ENCODE measurements around the gene KLHL29.

KLHL29 gene

DNA sequence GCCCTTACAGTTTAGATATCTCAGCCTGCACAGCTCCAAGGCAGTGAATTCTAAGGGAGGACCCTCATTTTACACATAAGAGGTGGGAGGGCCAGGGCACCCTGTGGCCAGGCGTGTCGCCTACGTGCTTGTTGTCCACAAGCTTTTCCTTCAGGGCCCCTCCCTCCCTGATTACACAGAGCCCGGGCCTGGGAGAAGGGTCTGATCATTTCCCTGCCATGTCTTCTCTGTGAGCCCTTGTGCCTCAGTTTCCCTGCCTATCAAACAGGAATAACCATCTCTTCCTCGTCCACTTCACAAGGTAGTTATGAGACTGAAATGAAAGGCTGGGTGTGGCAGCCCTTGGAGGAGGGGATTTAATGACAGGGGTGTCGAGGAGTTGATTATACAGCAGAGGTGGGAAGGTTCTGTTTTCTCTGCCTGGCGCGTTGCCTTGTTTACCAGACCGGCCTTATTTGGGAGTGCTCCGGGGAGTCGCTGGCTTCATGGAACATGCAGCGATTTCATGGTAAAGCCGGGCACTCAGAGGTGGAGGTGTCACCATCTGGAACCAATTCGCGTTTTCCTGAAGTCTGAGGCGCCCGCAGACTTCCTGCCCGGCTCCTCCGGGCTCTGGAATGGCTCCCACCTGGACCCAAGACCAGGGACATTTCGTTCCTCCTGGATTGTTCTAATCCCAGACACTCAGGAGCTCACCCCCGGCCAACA lies 208.9 kb downstream of the KLHL29 start:
- DNase-seq (ENCODE audit: low spot score), result no peak

DNA sequence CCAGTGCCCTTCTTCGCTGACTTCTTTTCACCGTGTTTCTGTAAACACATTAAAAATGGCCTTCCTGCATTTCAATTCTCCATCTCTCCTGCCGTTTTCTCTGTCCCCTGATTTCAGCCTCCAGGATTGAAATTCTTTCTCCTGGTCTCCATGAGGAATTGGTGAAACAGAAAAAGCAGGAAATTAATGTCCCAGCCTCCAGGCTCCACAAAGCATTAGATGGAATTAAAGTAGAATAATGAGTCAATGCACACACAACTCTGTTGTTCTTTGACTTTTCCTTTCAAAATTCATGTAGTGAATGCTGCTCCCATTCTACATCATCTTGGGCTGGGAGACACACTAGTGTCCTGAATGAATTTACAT lies 209.5 kb downstream of the KLHL29 start:
- no peak for DNase-seq (ENCODE audit: low spot score)

DNA sequence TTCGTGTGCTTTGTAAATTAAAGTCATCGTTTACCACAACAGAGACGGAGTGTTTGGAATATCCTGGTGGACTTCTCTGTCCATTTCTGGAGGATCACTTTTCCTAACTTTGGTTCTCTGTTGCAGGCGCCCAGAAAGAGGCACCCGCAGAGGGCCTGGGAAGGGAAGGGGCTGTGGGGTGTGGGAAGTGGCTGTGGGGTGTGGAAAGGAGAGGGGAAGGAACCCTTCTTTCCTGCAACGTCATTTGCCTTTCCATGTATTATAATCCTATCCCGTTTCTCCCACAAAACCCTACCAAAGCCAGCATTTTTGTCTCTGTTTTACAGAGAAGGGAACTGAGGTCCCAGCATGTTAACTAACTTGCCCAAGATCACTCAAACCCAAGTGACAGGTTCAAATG lies 210.0 kb downstream of the KLHL29 start:
- DNase-seq (ENCODE audit: low spot score), result no peak

DNA sequence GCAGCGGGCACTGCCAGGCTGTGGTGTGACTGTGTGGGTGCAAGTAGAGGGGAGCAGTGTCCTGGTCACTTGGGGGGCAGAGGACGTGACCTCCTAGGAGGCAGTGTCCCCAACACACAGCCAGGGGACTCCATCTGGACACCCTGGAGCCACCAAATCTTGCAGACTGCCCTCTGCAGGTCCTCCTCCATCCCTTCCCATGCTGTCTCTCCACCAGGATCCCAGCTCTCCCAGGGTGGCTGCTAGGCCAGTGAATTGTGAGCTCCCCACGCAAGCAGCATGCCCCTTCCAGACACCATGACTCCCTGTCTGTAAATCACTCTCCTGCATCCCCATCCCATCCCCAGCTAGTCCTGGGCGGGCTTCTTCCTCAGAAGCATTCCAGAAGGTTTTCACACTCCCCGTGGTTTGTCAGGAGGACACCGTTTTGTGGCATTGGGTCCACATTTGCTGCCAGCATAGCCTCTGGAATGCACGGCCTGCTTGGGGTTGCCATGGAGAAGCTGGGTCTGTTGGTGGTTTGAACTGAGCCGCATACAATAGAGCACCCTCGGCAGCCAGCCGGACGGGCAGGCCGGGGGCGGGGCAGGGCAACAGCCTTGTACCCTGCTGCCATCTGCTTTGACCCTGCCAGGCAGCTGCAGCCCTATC lies 210.7 kb downstream of the KLHL29 start:
- DNase-seq (ENCODE audit: low spot score), result peak; percentile 79

DNA sequence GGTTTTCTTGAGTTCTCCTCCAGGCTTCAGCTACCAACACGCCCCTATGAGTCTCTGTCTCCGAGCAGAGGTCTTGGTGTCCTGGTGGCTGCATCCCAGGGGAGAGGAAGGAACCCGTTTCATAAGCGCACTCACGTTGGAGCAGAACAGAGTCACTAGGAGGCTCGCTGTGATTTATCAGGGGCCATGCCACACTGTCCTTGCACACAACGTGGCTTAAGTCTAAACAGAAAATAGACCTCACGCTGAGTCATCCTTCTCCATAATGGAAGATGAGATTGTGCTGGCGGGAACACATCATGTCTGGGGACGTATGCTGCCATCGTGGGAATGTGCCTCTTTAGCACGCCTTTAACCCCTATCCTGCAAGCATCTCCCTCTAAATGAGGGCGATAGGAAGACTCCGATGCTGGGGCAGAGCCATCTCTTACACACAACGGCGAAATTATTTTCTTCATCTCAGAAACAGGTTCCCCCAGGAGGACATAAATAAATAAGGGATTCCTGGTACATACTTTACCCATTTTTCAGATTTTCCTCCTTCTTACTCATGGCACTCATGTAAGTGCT lies 211.4 kb downstream of the KLHL29 start:
- peak; percentile 39 for DNase-seq (ENCODE audit: low spot score)

DNA sequence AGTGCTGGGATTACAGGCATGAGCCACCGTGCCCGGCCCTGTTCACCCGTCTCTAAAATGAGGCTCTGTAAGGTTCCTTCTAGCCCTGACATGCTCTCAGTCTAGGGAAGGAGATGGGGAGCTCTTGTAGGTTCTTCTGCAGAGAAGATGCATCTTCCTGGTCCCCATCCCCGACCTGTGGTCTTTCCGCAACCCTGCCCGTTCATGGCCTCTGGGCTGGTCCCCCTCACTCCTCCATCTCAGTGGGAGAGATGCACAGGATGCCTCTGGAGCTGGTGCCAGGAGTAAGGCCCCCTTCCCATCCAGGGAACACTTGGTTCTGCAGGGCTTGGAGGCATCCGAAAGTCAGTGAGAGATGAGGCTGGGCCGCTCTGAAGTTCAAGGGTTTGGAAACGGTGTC lies 212.7 kb downstream of the KLHL29 start:
- no peak for DNase-seq (ENCODE audit: low spot score)

DNA sequence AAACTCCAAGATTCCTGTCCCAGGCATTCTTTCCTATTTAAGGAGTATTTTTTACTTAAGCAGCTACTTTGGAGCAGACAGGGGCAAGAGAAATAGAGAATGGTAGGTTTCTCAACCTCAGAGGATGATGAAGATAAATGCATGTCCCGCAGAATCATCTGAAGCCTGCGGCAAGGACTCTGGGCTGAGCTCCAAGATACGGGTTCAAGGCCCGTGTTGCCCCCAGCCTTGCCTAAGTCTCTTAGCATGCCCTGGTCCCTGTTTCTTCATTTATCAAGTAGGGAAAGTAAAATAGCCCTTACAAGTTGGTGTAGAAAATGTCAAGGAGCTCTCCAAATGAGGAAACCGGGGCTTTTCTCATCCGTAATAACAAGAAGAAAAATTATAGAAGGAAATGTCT lies 214.0 kb downstream of the KLHL29 start:
- no peak for DNase-seq (ENCODE audit: low spot score)

DNA sequence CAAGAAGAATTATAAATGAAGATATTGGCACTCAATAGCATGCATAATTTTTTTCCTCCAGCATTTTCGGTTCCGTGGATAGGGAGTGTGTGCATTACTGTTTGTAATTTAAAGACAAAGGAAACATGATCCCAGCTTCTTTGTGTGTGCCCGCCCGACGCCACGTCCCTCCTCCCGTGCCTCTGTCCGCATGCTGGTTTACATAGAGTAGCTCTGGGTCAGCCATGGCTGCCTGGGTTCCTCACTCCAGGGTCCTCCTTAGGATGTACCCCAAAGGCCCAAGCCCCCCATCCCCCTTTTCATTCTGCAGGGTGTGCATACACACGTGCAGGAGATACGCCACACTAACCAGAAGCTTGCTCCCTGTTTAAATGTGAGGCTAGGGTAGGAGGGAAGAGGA lies 214.7 kb downstream of the KLHL29 start:
- no peak for DNase-seq (ENCODE audit: low spot score)

DNA sequence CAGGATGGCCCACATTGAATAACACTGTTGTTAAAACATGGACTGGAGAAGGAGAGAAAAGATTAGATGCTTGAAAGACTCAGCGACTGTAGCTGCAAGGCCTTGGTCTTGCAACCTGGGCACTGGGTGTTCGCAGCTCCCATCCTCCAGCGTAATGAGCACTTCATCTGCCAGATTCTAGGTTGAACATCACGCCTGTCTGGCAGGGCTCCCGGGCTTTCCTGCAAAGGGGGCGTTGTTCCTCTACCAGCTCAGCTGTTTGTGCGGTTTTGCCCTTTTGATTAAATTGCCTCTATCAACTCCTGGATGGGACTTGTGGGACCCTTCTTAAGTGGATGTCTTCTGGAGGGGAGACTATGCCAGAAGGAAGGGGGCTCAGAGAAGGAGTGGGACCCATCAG lies 215.4 kb downstream of the KLHL29 start:
- DNase-seq (ENCODE audit: low spot score), result peak; percentile 61

DNA sequence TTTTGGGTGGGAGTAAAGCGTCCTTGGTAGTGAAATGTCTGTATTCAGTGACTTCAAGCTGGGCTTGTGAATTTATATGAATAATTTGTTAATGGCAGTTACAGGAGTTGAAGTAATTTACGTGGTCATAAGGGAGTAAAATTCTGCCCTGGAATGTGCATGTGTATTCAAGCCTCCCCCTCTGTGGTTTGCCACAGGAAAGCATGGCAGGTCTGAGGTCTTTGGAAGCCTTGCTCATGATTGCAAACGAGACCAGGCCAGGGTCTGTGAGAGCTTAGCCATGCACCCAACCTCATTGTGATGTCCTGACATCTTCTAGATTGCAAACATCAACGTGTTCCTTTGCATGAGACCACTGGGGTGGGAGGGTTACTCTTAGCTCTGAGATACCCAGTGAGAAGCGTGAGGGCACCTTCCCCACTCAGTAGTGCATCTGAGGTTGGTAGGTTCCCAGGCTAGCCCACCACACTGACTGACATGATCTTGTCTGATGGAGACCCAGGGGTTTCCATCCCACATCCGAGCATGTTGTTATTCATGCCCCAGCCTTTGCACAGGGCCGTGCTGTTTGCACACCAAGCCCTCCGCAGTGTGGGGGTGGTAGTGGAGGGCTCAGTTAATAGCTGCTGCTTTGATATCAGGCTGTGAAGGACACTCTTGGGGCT lies 216.5 kb downstream of the KLHL29 start:
- no peak for DNase-seq (ENCODE audit: low spot score)

DNA sequence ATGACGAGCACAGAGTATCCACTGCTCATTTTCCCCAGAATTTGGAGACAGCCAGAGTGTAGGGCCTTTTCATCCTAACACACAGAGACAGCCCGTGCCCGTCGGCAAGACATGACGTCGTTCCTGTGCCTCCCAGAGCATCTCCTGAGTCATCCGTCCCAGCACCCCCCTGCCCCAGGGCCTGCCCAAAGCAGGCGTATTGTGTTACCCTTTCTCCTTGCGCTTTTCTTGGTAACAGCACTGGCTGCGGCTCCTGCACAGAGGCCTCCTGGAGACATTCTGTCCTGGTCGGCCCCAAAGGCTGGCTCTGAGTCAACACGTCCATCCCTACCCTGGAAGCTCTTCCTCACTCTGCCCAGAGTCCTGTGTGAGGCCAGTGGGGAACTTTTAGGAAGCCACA lies 217.1 kb downstream of the KLHL29 start:
- DNase-seq (ENCODE audit: low spot score), result no peak

DNA sequence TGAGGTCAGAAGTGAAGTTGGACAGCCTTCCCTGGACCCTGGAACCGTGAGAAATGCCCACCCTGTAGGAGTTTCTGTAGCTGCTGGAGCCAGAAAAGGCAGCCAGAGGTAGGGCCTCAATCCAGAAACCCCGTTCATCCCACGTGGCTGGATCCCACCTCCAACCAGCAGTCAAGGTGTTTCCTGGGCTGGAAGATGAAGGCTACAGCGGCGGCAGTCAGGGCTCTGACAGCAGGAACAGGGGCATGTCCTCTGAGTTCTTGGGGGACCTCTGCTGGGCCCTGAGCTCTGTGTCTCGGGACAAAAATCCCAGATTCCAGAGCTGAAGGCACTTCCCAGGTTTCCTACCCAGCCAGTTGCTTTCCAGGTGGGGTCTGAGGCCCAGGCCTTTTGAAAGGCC lies 218.2 kb downstream of the KLHL29 start:
- no peak for DNase-seq (ENCODE audit: low spot score)

DNA sequence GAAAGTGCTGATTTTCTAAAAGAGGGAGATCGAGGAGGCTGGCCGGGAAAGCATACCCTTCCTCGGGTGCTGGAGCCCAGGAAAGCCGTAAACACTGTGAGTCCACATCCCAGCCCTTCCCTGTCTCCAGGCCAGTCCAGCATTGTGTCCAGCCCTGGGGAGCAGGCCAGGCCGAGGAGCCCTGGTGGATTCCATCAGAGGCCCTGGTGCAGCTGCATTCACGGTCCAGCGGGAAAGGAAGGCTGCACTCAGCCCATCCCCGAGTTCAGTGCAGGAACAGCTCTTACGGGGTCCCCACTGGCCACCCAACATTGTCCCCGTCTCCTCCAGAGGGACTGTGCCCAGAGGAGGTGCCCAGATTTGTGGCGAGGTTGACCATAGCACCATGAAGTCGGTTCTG lies 218.6 kb downstream of the KLHL29 start:
- DNase-seq (ENCODE audit: low spot score), result no peak

DNA sequence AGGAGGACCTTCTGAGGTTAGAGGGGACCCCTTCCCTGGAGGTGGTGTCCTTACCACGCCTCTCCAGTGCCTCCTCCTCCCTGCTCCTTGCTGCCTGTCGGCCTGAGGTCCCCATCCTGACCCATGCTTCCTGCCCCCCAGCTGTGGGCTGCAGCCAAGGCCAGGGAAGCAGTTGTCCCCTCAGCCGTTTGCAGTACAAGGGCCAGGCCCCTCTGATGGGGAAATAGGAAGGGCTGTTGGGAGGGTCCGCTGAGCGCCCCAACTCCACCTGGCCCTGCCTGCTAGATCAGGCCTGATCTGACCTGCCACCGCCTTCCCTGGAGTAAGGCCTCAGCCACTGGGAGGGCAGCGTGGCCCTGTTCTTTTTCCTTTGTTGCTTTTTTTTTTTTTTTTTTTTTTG lies 219.8 kb downstream of the KLHL29 start:
- no peak for DNase-seq (ENCODE audit: low spot score)

DNA sequence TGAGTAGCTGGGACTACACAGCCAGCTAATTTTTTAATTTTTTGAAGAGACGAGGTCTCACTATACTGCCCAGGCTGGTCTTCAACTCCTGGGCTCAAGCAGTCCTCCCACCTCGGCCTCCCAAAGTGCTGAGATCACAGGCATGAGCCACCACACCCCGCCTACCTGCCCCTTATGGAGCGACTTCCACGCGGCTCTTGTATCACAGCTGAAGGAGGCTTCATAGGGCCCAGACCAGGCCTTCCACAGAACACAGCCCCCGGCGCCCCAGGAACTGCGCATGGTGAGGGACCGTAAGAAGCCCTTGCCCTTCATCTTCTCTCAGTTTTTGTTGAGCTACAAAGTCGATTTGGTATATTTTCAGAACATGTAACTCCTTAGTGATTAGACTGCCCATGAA lies 220.3 kb downstream of the KLHL29 start:
- DNase-seq (ENCODE audit: low spot score), result no peak

DNA sequence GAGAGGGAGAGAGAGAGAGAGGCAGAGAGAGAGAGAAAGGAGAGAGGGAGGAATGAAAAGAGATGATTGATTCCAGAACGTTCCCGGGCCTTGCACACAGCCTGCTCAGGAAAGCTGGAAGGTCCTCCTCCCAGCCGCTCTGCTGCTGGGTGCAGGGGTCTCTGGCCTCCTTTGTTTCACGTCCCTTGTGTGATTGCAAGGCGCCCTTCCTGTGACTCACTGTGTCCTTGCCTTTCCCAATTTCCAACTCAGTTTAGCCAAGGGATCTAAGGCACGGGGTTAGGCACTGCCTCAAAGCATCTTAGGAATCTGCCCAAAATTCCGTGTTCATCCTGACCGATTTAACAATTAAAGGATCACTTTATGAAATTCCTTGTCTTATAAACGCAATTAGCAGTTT lies 221.2 kb downstream of the KLHL29 start:
- no peak for DNase-seq (ENCODE audit: low spot score)

DNA sequence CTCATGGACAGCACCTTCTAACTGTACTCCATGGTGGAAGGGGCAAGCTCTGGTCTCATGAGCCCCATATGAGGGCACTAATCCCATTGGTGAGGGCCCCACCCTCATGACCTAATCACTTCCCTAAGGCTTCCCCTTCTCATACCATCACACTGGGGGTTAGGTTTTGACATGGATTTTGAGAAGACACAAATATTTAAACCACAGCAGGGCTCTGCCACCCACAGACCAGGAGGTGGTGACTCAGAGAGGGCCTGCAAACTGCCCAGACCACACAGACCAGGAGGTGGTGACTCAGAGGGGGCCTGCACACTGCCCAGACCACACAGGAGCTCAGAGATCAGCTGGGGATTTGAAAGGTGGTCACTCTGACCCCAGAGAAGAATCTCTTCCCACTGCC lies 222.0 kb downstream of the KLHL29 start:
- no peak for DNase-seq (ENCODE audit: low spot score)

DNA sequence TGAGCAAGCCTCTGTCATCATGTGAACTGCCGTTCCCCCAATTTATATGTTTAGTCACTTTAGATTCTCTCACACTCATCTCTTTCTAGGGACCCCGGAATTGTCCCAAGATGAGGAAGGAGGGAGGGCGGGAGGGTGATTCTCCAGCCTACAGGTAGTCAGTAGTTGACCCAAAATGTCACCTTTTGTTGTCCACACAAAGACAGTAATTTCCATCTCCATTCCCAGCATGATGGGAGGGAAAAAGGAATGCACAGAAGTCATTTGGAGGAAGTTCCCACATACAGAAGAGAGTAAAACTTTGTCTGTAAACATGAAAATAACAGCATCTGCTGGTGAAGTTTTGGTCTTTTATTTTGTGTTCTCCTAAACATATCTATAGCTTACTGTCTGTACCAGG lies 222.9 kb downstream of the KLHL29 start:
- no peak for DNase-seq (ENCODE audit: low spot score)

DNA sequence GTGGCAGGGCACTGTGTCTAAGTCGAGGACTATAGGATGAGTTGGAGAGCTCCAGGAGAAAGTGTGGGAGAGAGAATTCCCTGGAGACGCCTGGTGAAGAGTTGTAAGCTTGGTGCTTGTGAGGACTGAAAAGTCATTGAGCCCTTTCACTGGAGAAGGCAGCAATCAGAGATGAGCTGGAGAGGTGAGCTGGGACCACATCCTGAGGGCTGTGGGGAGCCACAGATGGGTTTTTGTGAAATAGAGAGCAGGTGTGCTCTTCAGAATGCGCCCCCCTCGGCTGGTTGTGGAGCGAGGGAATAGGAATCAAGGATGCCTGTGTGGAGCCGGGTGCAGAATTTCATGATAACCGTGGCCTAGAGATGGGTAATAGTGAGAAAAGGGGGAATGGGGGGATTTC lies 224.3 kb downstream of the KLHL29 start:
- no peak for DNase-seq (ENCODE audit: low spot score)

DNA sequence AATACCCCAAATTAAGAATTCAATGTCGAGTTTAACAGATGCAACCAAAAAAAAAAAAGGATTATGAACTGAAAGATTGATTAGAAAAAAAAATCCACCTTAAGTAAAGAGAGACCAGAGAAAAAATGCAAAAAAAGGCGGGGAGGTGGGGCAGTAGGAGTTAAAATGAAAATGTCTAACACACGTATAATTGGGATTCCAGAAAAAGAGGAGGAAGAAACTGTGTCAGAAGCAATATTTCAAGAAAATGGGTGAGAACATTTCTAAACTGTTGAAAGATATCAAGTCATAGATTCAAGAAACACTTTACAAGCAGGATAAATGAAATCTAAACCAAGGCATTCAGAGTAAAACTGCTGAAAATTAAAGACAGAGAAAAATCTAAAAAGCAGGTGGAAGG lies 226.9 kb downstream of the KLHL29 start:
- DNase-seq (ENCODE audit: low spot score), result no peak

DNA sequence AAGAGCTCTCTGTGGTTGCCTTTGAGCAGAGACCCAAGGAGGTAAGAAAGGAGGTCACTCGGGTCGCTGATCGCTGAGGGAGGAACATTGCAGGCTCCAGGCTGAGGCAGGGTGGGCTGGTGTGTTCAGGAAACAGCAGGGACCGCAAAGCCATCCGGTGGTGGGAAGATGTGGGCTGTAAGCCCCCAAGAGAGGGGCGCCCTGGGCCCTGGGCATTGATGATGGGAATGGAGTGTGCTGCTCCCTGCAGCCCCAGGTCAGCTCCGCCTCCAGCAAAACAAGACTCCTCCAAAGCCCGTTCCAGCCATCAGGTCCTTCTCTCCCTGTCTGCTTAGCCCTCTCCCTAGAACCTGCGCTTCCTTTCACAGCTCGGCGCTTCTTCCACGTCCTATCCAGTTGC lies 229.7 kb downstream of the KLHL29 start:
- DNase-seq (ENCODE audit: low spot score), result no peak

DNA sequence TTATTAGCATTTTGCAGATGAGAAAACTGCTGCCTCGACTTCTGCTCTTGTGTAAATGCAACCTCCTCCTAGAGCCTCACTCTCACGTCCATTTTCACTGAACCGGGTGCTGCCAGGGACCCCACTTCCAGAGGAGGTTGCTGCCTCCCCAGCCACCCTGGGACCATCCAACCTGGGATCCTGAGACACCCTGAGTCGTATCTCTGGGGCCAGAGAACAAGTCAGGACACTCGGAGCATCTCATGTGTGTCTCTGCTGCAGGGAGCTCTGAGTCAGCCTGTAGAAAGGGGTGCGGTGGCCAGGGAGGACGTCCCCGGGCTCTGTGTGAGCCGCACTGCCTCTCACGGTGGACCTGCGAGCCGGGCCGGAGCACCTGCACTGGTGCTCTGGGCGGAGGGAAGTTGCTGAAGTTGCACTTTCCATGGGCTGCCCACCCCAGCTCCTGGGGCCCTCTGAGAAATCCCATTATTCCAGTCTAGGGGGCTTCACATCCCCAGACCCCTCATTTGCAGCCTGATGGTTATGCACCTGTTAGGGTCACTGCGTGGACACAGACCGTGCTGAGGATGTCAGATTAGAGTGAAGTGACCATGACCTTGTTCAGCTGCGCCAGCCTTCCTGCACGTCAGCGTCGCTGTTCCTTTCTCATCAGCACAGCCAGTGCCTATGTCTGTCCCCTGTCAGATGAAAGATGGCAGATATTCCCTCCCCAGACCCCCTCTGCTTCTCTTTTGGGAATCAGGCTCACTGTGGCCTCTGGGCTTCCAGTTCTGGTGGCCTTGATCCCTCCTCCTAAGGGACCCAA lies 230.4 kb downstream of the KLHL29 start:
- DNase-seq (ENCODE audit: low spot score), result no peak

All from Ammon's horn (tissue), 1 donor.